Glutamatergic neuron (in vitro differentiated cells): ENCODE data around the gene ANKRD17. TPM values are rescaled to one million over a fixed set of nuclear protein-coding genes. Genes with fewer than 3 reads are reported as not detected.
"Not testable (repeated sequence)": the region's sequence is repeated elsewhere in the genome, so short reads cannot be mapped to it uniquely, and the experiment has no call there.

ENCODE experiments used
- DNase-seq: peaks from one replicate; pipeline ENCODE4 v3.0.0; 2022
- H3K27ac Mint-ChIP-seq: one replicate; pipeline ENCODE4 v1.8.0; 2020; ENCODE audit warnings: mild to moderate bottlenecking, mixed read lengths, inconsistent platforms; ENCODE audit not compliant: unreplicated experiment
- H3K27me3 Mint-ChIP-seq: one replicate; pipeline ENCODE4 v1.8.0; 2020; ENCODE audit warnings: mild to moderate bottlenecking, moderate library complexity, mixed read lengths, inconsistent platforms; ENCODE audit not compliant: unreplicated experiment
- H3K36me3 Mint-ChIP-seq: one replicate; pipeline ENCODE4 v1.8.0; 2020; ENCODE audit warnings: mild to moderate bottlenecking, mixed read lengths, inconsistent platforms; ENCODE audit not compliant: unreplicated experiment
- H3K4me1 Mint-ChIP-seq: one replicate; pipeline ENCODE4 v1.8.0; 2020; ENCODE audit warnings: mild to moderate bottlenecking, low read depth, mixed read lengths, inconsistent platforms; ENCODE audit not compliant: unreplicated experiment
- H3K4me3 Mint-ChIP-seq: one replicate; pipeline ENCODE4 v1.8.0; 2020; ENCODE audit warnings: mild to moderate bottlenecking, mixed read lengths, inconsistent platforms; ENCODE audit not compliant: unreplicated experiment
- H3K9me3 Mint-ChIP-seq: one replicate; pipeline ENCODE4 v1.8.0; 2020; ENCODE audit warnings: mild to moderate bottlenecking, moderate library complexity, mixed read lengths, inconsistent platforms; ENCODE audit not compliant: unreplicated experiment
- CTCF ChIP-seq: fragments of 200-600 bp; sonication (generic); IDR thresholded peaks from one replicate; pipeline ENCODE4 v1.5.0; 2021; ENCODE audit not compliant: partially characterized antibody, unreplicated experiment
- total RNA-seq: library from RNA; stranded (reverse); fragmentation: NEBNext Ultra II Directional; extraction: Animal tissue kit (Norgen Biotek cat#: 25700); gene quantifications from one replicate; pipeline ENCODE4 v1.2.1, GENCODE V29; 2021; ENCODE audit not compliant: unreplicated experiment

ANKRD17 gene
- total RNA-seq, 1 donor from 2014 or later: 91.9 TPM

- TF ChIP-seq CTCF: no peak
- no peaks in the 10 kb centered on the region for H3K4me1 Mint-ChIP-seq
- no peaks in the 10 kb centered on the region for H3K36me3 Mint-ChIP-seq
Measured at GRCh38 chr4:73234712-73235111, 23.9 kb downstream of the ANKRD17 start.

GRCh38 chr4:73231518-73232487 is 26.8 kb downstream of the ANKRD17 start:
- peak overlapping the region; percentile 29 for H3K27ac Mint-ChIP-seq
- TF ChIP-seq CTCF: no peak
- no peaks in the 10 kb centered on the region for H3K4me1 Mint-ChIP-seq
- no peaks in the 10 kb centered on the region for H3K27me3 Mint-ChIP-seq
- H3K4me3 Mint-ChIP-seq: no peak overlapping the region
- no peaks in the 10 kb centered on the region for H3K9me3 Mint-ChIP-seq
- no peaks in the 10 kb centered on the region for H3K36me3 Mint-ChIP-seq
- DNase-seq: no peak

More at GRCh38 chr4:73234712-73235111, 23.9 kb downstream of the ANKRD17 start:
- DNase-seq: no peak
- Mint-ChIP-seq H3K9me3 (no peaks in the 10 kb centered on the region), H3K4me3 (no peak overlapping the region), H3K27me3 (no peaks in the 10 kb centered on the region), H3K27ac (no peak overlapping the region)

- H3K27me3 Mint-ChIP-seq: no peaks in the 10 kb centered on the region
- H3K27ac Mint-ChIP-seq: no peak overlapping the region
- H3K4me1 Mint-ChIP-seq: no peaks in the 10 kb centered on the region
- no peaks in the 10 kb centered on the region for H3K36me3 Mint-ChIP-seq
- DNase-seq: no peak
- no peak overlapping the region for H3K4me3 Mint-ChIP-seq
- no peaks in the 10 kb centered on the region for H3K9me3 Mint-ChIP-seq
- TF ChIP-seq CTCF: no peak
Measured at GRCh38 chr4:73230865-73231517, 27.6 kb downstream of the ANKRD17 start.

- H3K27ac Mint-ChIP-seq, H3K9me3 Mint-ChIP-seq, H3K4me1 Mint-ChIP-seq, H3K4me3 Mint-ChIP-seq, H3K27me3 Mint-ChIP-seq, H3K36me3 Mint-ChIP-seq, DNase-seq: not testable (repeated sequence)
Measured at GRCh38 chr4:73228800-73229199, 29.8 kb downstream of the ANKRD17 start.

- peaks cover 2% of the 10 kb centered on the region for H3K9me3 Mint-ChIP-seq
- H3K36me3 Mint-ChIP-seq: no peaks in the 10 kb centered on the region
- H3K27ac Mint-ChIP-seq: no peak overlapping the region
- no peak for TF ChIP-seq CTCF
- no peak overlapping the region for H3K4me3 Mint-ChIP-seq
- no peaks in the 10 kb centered on the region for H3K27me3 Mint-ChIP-seq
- no peak for DNase-seq
- H3K4me1 Mint-ChIP-seq: peaks cover 4% of the 10 kb centered on the region
Measured at GRCh38 chr4:73224886-73225285, 33.7 kb downstream of the ANKRD17 start.
